ENCODE measurements around the gene EXOC1L. TPM values are rescaled to one million over a fixed set of nuclear protein-coding genes. Genes with fewer than 3 reads are reported as not detected.

Gene EXOC1L, protein sequence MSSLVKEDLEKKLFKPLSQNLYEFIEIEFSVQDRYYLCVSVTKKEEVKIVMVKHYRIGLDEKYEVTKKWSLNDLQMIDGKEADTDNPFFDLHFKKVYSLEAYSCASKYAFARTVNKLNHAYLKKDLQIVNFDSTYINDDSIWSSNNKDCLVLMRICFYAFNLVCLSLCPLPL
- not detected for total RNA-seq

DNA sequence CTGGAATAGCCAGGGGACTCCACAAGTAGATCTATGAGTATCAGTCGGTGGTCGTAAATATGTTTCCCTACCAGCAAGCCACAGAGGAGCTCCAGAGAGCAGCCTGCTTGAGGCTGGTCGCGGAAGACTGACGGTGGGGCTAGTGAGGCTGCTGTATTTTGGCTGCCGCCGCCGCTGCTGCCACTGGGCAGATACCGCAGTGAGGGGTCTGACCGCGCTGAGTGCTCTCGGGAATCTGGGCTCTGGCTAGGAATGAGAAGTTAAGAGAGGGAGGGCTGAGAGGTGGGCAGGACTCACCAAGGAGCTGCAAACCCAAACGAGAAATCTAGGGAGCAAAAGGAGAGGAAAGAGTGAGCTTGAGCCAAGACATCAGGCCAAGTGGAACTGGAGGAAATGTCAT, at the start of gene EXOC1L:
TSS of gene EXOC1L (plus strand) at position 157 of the 400 bp plus-strand sequence. CDS start at position 394, 237 bp downstream.
- no peak for DNase-seq
- Mint-ChIP-seq H3K27me3 (ENCODE audit: low read depth) (peaks cover 17% of the 10 kb centered on the region), H3K9me3 (no peaks in the 10 kb centered on the region)

DNA sequence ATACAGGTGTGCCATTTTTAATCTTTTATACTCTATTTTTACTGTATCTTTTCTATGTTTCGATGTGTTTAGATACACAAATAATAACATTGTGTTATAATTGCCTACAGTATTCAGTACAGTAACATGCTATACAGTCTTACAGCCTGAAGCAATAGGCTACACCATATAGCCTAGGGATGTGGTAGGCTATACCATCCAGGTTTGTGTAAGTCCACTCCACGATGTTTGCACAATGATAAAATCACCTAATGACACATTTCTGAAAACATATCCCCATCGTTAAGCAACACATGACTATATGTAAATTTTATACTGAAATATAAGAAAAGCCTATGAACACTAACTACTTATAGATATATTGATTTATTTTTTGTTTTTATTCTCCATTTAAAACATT, 48.9 kb upstream of the EXOC1L start:
- no peak overlapping the region for H3K4me3 Mint-ChIP-seq
- H3K4me1 Mint-ChIP-seq (ENCODE audit: low read depth): no peaks in the 10 kb centered on the region
- DNase-seq: no peak
- no peaks in the 10 kb centered on the region for H3K9me3 Mint-ChIP-seq
- no peaks in the 10 kb centered on the region for H3K36me3 Mint-ChIP-seq (ENCODE audit: low read depth)
- H3K27me3 Mint-ChIP-seq (ENCODE audit: low read depth): peaks cover 13% of the 10 kb centered on the region
- H3K27ac Mint-ChIP-seq: no peak overlapping the region
- intact Hi-C loops (cut with micrococcal nuclease): no loop called here
- CTCF ChIA-PET: no interaction called here

More for the DNA sequence above, at the start of gene EXOC1L:
- CTCF ChIA-PET: no interaction called here
- intact Hi-C loops (cut with micrococcal nuclease): no loop called here
- Mint-ChIP-seq H3K4me1 (ENCODE audit: low read depth) (peaks cover 4% of the 10 kb centered on the region), H3K36me3 (ENCODE audit: low read depth) (no peaks in the 10 kb centered on the region), H3K27ac (no peak within 1 kb of the TSS), H3K4me3 (peak within 1 kb of the TSS; percentile 41)

DNA sequence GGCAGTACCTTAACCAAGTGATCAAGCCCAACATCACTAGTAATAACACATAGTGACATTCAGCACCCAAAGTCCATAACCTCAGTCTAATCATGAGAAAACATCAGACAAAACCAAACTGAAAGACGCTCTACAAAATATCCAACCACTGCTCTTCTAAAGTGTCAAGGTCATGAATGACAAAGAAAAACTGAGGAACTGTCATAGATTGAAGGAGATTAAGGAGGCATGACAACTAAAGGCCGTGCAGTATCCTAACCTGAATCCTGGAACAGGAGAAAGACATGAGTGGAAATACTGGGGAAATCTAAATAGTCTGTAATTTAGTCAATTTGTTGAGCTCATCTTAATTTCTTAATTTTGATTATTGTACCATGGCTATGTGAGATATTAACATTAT, 38.2 kb upstream of the EXOC1L start:
- CTCF ChIA-PET: no interaction called here
- Mint-ChIP-seq H3K27ac (no peak overlapping the region), H3K27me3 (ENCODE audit: low read depth) (no peaks in the 10 kb centered on the region), H3K4me3 (no peak overlapping the region), H3K4me1 (ENCODE audit: low read depth) (no peaks in the 10 kb centered on the region), H3K36me3 (ENCODE audit: low read depth) (peaks cover 1% of the 10 kb centered on the region), H3K9me3 (no peaks in the 10 kb centered on the region)
- intact Hi-C loops (cut with micrococcal nuclease): no loop called here
- DNase-seq: no peak

DNA sequence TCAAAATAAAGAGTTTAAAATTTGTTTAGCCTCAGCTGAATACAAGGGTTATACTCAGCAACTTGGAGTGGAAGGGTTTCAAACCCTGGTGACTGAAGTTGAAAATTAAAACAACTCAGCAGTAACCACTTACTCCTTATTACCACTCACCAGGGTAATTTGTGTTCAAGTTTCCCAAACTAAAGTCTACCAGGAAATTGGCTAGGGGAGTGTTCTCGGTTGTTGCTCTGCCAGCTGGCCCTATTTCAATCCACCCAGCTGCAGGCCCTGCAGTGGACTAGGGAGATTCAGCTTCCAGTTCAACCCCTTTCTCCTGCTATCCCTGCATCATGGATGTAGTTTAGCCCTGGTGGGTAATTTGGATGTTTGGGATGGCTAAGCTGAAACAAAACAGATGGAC, 37.8 kb upstream of the EXOC1L start:
- intact Hi-C loops (cut with micrococcal nuclease): no loop called here

DNA sequence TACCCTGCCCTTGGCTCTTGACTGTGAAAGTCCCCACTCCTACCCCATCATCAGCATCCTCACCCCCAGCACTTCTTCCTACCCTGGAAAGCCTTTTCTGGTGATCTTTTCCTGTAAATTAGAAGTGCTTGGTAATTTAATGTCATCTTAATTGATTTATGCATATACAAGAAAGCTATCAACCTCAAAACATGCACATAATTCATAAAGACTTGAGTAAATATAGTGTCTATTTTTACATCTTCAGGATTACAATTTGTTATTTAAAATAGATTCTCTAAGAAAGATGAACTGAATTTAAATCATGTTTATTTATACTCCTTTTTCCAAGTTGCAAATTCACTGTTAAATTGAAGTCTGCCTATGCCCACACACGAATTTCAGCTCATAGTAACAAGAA, 36.0 kb upstream of the EXOC1L start:
- Mint-ChIP-seq H3K9me3 (no peaks in the 10 kb centered on the region), H3K4me3 (no peak overlapping the region), H3K4me1 (ENCODE audit: low read depth) (no peaks in the 10 kb centered on the region), H3K27ac (no peak overlapping the region), H3K36me3 (ENCODE audit: low read depth) (no peaks in the 10 kb centered on the region), H3K27me3 (ENCODE audit: low read depth) (peaks cover 4% of the 10 kb centered on the region)
- DNase-seq: no peak
- intact Hi-C loops (cut with micrococcal nuclease): no loop called here
- CTCF ChIA-PET: no interaction called here

More for the DNA sequence above, 37.8 kb upstream of the EXOC1L start:
- no peaks in the 10 kb centered on the region for H3K27me3 Mint-ChIP-seq (ENCODE audit: low read depth)
- H3K4me3 Mint-ChIP-seq: no peak overlapping the region
- H3K4me1 Mint-ChIP-seq (ENCODE audit: low read depth): no peaks in the 10 kb centered on the region
- DNase-seq: no peak
- CTCF ChIA-PET: no interaction called here
- H3K36me3 Mint-ChIP-seq (ENCODE audit: low read depth): no peaks in the 10 kb centered on the region
- no peak overlapping the region for H3K27ac Mint-ChIP-seq
- no peaks in the 10 kb centered on the region for H3K9me3 Mint-ChIP-seq

DNA sequence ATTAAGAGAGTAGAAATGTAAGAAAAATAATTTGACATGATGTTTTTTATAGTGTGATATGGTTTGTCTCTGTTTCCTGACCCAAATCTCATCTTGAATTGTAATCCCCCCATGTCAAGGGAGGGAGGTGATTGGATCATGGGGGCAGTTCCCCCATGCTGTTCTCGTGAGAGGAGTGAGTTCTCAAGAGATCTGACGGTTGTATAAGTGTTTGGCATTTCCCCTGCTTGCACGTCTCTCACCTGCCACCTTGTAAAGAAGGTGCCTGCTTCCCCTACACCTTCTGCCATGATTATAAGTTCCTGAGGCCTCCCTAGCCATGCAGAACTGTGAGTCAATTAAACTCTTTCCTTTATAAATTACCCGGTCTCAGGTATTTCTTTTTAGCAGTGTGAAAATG, 34.8 kb upstream of the EXOC1L start:
- no peaks in the 10 kb centered on the region for H3K4me1 Mint-ChIP-seq (ENCODE audit: low read depth)
- DNase-seq: no peak
- no peak overlapping the region for H3K27ac Mint-ChIP-seq
- intact Hi-C loops (cut with micrococcal nuclease): no loop called here
- H3K9me3 Mint-ChIP-seq: no peaks in the 10 kb centered on the region
- peaks cover 6% of the 10 kb centered on the region for H3K27me3 Mint-ChIP-seq (ENCODE audit: low read depth)
- H3K4me3 Mint-ChIP-seq: no peak overlapping the region
- CTCF ChIA-PET: no interaction called here
- no peaks in the 10 kb centered on the region for H3K36me3 Mint-ChIP-seq (ENCODE audit: low read depth)

DNA sequence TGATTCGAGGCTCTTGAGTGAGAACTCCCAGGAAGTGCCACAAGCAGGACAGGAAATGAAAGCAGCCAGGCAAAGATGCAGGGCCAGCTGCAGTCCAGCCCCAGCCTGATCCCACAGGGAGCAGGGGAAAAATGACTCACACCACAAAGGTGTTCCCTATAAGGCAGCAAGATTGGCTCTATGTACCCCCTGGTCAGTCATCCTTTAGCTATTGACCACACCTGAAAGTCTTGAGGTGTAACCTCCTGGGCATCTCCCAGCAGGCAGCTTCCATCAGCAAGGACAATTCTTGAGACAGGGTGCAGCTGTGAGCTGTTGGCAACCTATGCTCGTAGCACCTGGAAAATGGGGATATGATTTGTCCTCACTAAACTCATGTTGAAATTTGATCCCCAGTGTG, 27.9 kb upstream of the EXOC1L start:
- DNase-seq: no peak
- H3K36me3 Mint-ChIP-seq (ENCODE audit: low read depth): no peaks in the 10 kb centered on the region
- peaks cover 38% of the 10 kb centered on the region for H3K27me3 Mint-ChIP-seq (ENCODE audit: low read depth)
- no peak overlapping the region for H3K27ac Mint-ChIP-seq
- intact Hi-C loops (cut with micrococcal nuclease): no loop called here
- no peak overlapping the region for H3K4me3 Mint-ChIP-seq
- CTCF ChIA-PET: no interaction called here
- peaks cover 7% of the 10 kb centered on the region for H3K4me1 Mint-ChIP-seq (ENCODE audit: low read depth)
- no peaks in the 10 kb centered on the region for H3K9me3 Mint-ChIP-seq

DNA sequence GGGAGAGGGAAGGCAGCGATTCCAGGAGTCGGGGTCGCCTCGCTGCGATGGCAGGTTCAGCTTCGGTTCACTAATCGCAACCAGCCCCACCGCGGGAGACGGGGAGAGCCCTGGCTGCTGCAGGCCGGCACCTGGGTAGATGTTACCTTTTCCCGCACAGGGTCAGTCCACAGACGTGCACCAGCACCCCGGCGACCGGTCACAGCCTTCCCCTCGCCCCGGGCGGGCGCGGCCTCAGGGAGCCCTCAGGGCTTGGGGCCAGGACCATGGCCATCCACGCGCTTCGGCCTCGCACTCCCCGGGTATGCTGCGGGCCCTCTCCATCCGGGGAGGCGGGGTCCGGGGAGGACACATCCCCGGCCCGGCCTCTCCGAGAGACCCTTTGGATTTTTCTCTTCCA, 26.1 kb upstream of the EXOC1L start:
- Mint-ChIP-seq H3K27me3 (ENCODE audit: low read depth) (peaks cover 39% of the 10 kb centered on the region), H3K4me1 (ENCODE audit: low read depth) (peaks cover 7% of the 10 kb centered on the region), H3K9me3 (no peaks in the 10 kb centered on the region), H3K4me3 (no peak overlapping the region), H3K36me3 (ENCODE audit: low read depth) (no peaks in the 10 kb centered on the region), H3K27ac (no peak overlapping the region)
- DNase-seq: no peak
- CTCF ChIA-PET: no interaction called here
- intact Hi-C loops (cut with micrococcal nuclease): no loop called here

DNA sequence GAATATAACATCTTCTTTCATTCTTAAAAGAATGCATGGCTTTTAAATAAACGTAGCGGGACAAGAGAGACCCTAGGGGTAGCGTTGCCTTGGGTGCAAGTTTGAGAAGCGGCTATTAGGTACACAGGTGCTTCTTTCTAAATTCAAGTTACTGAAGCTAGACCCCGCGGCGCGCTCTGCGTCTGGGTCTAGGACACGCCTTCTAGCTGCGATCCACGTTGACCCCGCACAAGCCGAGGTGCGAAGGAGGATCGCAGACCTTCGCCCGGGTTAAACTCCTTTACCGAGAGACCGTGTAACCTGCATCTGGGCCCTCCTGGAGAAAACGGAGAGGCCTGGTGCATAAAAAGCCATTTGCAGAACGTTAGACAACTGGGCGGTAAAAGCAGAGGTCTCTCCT, 25.5 kb upstream of the EXOC1L start:
- DNase-seq: no peak
- CTCF ChIA-PET: no interaction called here
- Mint-ChIP-seq H3K27me3 (ENCODE audit: low read depth) (peaks cover 37% of the 10 kb centered on the region), H3K4me1 (ENCODE audit: low read depth) (peaks cover 7% of the 10 kb centered on the region), H3K36me3 (ENCODE audit: low read depth) (no peaks in the 10 kb centered on the region), H3K9me3 (no peaks in the 10 kb centered on the region), H3K4me3 (no peak overlapping the region), H3K27ac (no peak overlapping the region)
- intact Hi-C loops (cut with micrococcal nuclease): no loop called here

DNA sequence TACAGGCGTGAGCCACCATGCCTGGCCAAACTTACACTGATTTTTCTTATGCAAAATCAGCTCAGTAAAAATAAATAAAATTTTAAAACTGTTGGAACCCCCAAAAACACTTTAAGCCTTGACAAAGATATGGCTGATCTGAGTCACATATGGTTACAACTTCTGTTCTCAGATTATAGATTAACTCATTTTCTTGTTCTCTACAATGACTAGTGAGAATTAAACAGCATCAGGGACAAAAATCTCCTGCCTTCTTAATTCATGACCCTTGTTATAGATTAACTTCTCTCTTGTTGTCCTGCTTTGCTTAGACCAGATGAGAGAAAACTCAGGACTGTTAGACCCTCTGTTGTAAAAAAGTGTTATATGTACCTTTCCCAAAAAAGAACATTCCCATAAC, 24.2 kb upstream of the EXOC1L start:
- no peaks in the 10 kb centered on the region for H3K36me3 Mint-ChIP-seq (ENCODE audit: low read depth)
- DNase-seq: no peak
- intact Hi-C loops (cut with micrococcal nuclease): no loop called here
- no peak overlapping the region for H3K27ac Mint-ChIP-seq
- no peaks in the 10 kb centered on the region for H3K9me3 Mint-ChIP-seq
- CTCF ChIA-PET: no interaction called here
- no peak overlapping the region for H3K4me3 Mint-ChIP-seq
- peaks cover 7% of the 10 kb centered on the region for H3K4me1 Mint-ChIP-seq (ENCODE audit: low read depth)
- peaks cover 35% of the 10 kb centered on the region for H3K27me3 Mint-ChIP-seq (ENCODE audit: low read depth)

DNA sequence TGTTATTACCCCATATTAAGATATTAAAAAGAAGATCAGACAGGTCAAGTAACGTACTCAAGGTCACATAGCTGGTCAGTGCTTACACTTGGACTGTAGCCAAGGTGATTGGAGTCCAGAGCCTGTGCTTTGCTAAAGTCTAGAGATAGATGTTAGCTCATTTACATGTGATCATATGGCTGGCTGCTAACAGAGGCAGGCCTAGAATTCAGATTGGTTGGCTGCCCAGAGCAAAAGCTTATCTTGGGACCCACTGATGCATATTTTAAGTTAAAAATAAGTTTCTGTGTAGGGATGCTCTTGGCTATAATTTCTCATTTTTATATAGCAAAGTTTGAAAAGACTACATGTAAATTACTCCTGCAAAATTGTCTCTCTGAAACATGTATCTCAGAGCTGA, 18.1 kb upstream of the EXOC1L start:
- H3K4me3 Mint-ChIP-seq: no peak overlapping the region
- intact Hi-C loops (cut with micrococcal nuclease): no loop called here

DNA sequence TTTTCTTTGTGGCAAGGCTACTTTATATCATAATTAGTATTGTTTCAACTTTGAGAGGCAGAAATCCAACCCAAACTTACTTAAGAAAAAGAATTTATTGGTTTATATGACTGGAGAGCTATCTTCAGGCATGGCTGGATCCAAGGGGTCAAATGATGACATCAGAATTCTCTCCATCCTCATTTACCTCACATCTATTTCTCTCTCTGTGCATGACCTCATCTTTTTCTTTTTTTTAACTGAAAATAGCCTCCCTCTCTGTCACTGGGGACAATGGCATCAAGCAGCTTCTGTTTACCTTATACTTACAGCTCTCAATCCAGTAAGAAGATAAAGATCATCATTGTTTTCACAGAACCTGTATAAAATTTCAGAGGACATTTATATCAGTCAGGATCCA, 12.0 kb upstream of the EXOC1L start:
- no peaks in the 10 kb centered on the region for H3K4me1 Mint-ChIP-seq (ENCODE audit: low read depth)
- CTCF ChIA-PET: interaction anchor here (0.8 kb wide), 1 partner anchor 59 kb away, joined by 4 read pairs; no protein-coding TSS in a partner anchor
- DNase-seq: no peak
- H3K27me3 Mint-ChIP-seq (ENCODE audit: low read depth): peaks cover 11% of the 10 kb centered on the region
- H3K27ac Mint-ChIP-seq: no peak overlapping the region
- intact Hi-C loops (cut with micrococcal nuclease): no loop called here
- peaks cover 3% of the 10 kb centered on the region for H3K9me3 Mint-ChIP-seq
- no peaks in the 10 kb centered on the region for H3K36me3 Mint-ChIP-seq (ENCODE audit: low read depth)
- no peak overlapping the region for H3K4me3 Mint-ChIP-seq

More for the DNA sequence above, 18.1 kb upstream of the EXOC1L start:
- DNase-seq: no peak
- H3K4me1 Mint-ChIP-seq (ENCODE audit: low read depth): no peaks in the 10 kb centered on the region
- no peaks in the 10 kb centered on the region for H3K36me3 Mint-ChIP-seq (ENCODE audit: low read depth)
- CTCF ChIA-PET: no interaction called here
- no peaks in the 10 kb centered on the region for H3K9me3 Mint-ChIP-seq
- H3K27me3 Mint-ChIP-seq (ENCODE audit: low read depth): peaks cover 5% of the 10 kb centered on the region
- no peak overlapping the region for H3K27ac Mint-ChIP-seq

DNA sequence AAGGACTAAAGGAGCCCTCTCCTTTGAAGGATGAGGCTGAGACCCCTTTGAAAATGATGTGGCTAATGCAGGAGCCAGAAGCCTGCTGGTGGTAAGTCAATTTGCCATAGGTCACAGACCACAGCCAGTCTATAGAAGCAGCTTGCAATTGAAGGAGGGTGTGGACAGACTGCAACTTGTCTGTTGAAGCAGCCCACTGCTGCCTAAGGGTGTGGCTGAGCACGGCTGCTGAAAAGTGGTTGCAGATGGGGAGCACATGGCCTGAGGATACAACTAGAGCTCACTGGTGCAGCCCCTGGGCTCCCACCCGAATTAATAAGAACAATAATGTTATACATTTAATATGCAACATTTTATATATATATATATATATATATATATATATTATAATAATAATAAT, 11.4 kb upstream of the EXOC1L start:
- Mint-ChIP-seq H3K27ac (no peak overlapping the region), H3K4me1 (ENCODE audit: low read depth) (no peaks in the 10 kb centered on the region), H3K36me3 (ENCODE audit: low read depth) (no peaks in the 10 kb centered on the region), H3K27me3 (ENCODE audit: low read depth) (peaks cover 11% of the 10 kb centered on the region), H3K4me3 (no peak overlapping the region), H3K9me3 (peaks cover 3% of the 10 kb centered on the region)
- no peak for DNase-seq
- CTCF ChIA-PET: interaction anchor here (0.8 kb wide), 1 partner anchor 58 kb away, joined by 4 read pairs; no protein-coding TSS in a partner anchor
- intact Hi-C loops (cut with micrococcal nuclease): no loop called here
